SK-N-SH (cell line): ENCODE data around the gene NUP54. TPM values are rescaled to one million over a fixed set of nuclear protein-coding genes. Genes with fewer than 3 reads are reported as not detected.

Source experiments
- CTCF ChIA-PET: fragments of 300-600, 350-600 bp; formaldehyde crosslinking; extraction: SDS; loops from one replicate; lab custom pipeline; 2021; lab: Yijun Ruan, JAX
- POLR2A ChIA-PET: fragments of 350-600 bp; sonication (Branson Sonifier 250); formaldehyde crosslinking; extraction: SDS; loops from one replicate; lab custom pipeline; 2020; ENCODE audit warnings: antibody characterized with exemption, inconsistent platforms; lab: Yijun Ruan, JAX
- DNase-seq: peaks from one replicate; pipeline ENCODE4 v3.0.0; 2012
- H2AFZ ChIP-seq: fragments of 200-600 bp; sonication (generic); 2 replicates; pipeline ENCODE4 v1.8.1; 2016; ENCODE audit warnings: antibody characterized with exemption, mild to moderate bottlenecking, low read depth
- H3F3A ChIP-seq: fragments of 200-600 bp; sonication (generic); replicated peaks from 2 replicates; pipeline ENCODE3; 2016; ENCODE audit warnings: antibody characterized with exemption, mild to moderate bottlenecking; ENCODE audit not compliant: insufficient read depth
- H3K27ac ChIP-seq, 2 experiments: fragments of 200-500 bp in 1 of 2; fragments of 200-600 bp in 1 of 2; sonication (Bioruptor generic) in 1 of 2; sonication (generic), shearing (Covaris generic) in 1 of 2; 2 replicates each; pipeline versions ENCODE4 v1.5.1 to v1.6.1; 2014 to 2016; ENCODE audit warnings: low read depth in 2 of 2, inconsistent platforms in 1 of 2, low read length in 1 of 2, mild to moderate bottlenecking in 1 of 2, mixed read lengths in 1 of 2
- H3K27me3 ChIP-seq: fragments of 200-600 bp; sonication (generic), shearing (Covaris generic); 2 replicates; pipeline ENCODE4 v1.6.1; 2016; ENCODE audit warnings: mixed run types; ENCODE audit not compliant: insufficient read depth
- H3K36me3 ChIP-seq, 2 experiments: fragments of 200-500 bp in 1 of 2; fragments of 200-600 bp in 1 of 2; sonication (Bioruptor generic) in 1 of 2; sonication (generic) in 1 of 2; replicated peaks in 1 of 2; 2 replicates each; pipeline versions ENCODE3 to v1.5.1; 2014 to 2016; ENCODE audit warnings: low read length in 1 of 2, mild to moderate bottlenecking in 1 of 2; ENCODE audit not compliant: insufficient read depth in 2 of 2, control insufficient read depth in 1 of 2
- H3K4me1 ChIP-seq, 2 experiments: fragments of 200-500 bp in 1 of 2; fragments of 200-600 bp in 1 of 2; sonication (Bioruptor generic) in 1 of 2; sonication (generic), shearing (Covaris generic) in 1 of 2; 2 replicates each; pipeline versions ENCODE4 v1.5.1 to v1.6.1; 2014 to 2016; ENCODE audit warnings: low read depth in 1 of 2, low read length in 1 of 2, mixed run types in 1 of 2; ENCODE audit not compliant: insufficient read depth in 2 of 2, control insufficient read depth in 1 of 2
- H3K4me2 ChIP-seq: fragments of 200-600 bp; sonication (generic), shearing (Covaris generic); 2 replicates; pipeline ENCODE4 v1.6.1; 2017; ENCODE audit warnings: mixed run types
- H3K4me3 ChIP-seq, 2 experiments: fragments of 200-500 bp in 1 of 2; fragments of 200-600 bp in 1 of 2; sonication (Bioruptor generic) in 1 of 2; sonication (generic), shearing (Covaris generic) in 1 of 2; 2 replicates each; pipeline versions ENCODE4 v1.5.1 to v1.8.1; 2014 to 2016; ENCODE audit warnings: low read depth in 2 of 2, inconsistent platforms in 1 of 2, low read length in 1 of 2, mild to moderate bottlenecking in 1 of 2, mixed read lengths in 1 of 2, moderate library complexity in 1 of 2
- H3K79me2 ChIP-seq: fragments of 200-600 bp; sonication (generic); 2 replicates; pipeline ENCODE4 v1.8.1; 2017; ENCODE audit warnings: mild to moderate bottlenecking; ENCODE audit not compliant: insufficient read depth
- H3K9ac ChIP-seq: fragments of 200-600 bp; sonication (generic); 2 replicates; pipeline ENCODE4 v1.6.1; 2017; ENCODE audit warnings: mixed run types
- H3K9me2 ChIP-seq: fragments of 200-600 bp; sonication (generic); 2 replicates; pipeline ENCODE4 v1.6.1; 2017; ENCODE audit warnings: mixed run types
- H3K9me3 ChIP-seq: fragments of 200-600 bp; sonication (generic); 2 replicates; pipeline ENCODE4 v1.6.1; 2017; ENCODE audit warnings: mixed run types, mild to moderate bottlenecking, moderate library complexity
- H4K20me1 ChIP-seq: fragments of 200-600 bp; sonication (generic); 2 replicates; pipeline ENCODE4 v1.6.1; 2017; ENCODE audit warnings: mild to moderate bottlenecking, mixed run types; ENCODE audit not compliant: insufficient read depth
- CHD2 ChIP-seq: fragments of 150-350 bp; IDR thresholded peaks from 2 replicates; pipeline ENCODE4 v1.6.1; 2018; ENCODE audit warnings: low read length; ENCODE audit not compliant: partially characterized antibody
- EZH2phosphoT487 ChIP-seq: fragments of 200-600 bp; sonication (generic); IDR thresholded peaks from 2 replicates; pipeline ENCODE4 v1.6.1; 2017; ENCODE audit warnings: low read depth, mixed run types, mild to moderate bottlenecking, antibody characterized with exemption, moderate library complexity, borderline replicate concordance
- FOSL2 ChIP-seq: IDR thresholded peaks from 2 replicates; pipeline ENCODE4 v1.4.0; 2012; ENCODE audit warnings: low read depth, mild to moderate bottlenecking, moderate library complexity, borderline replicate concordance
- FOXJ3 ChIP-seq: sonication (generic); formaldehyde crosslinking; IDR thresholded peaks from 2 replicates; pipeline ENCODE4 v1.5.1; 2020; ENCODE audit warnings: mild to moderate bottlenecking, missing genetic modification reagents
- GATA2 ChIP-seq: sonication (generic); formaldehyde crosslinking; IDR thresholded peaks from 2 replicates; pipeline ENCODE4 v1.5.0; 2020; ENCODE audit warnings: mild to moderate bottlenecking, missing genetic modification reagents
- MXI1 ChIP-seq: IDR thresholded peaks from 2 replicates; pipeline ENCODE4 v1.6.1; 2012; ENCODE audit warnings: mild to moderate bottlenecking, low read depth, low read length, improper control_type of control experiment
- NRF1 ChIP-seq: IDR thresholded peaks from 2 replicates; pipeline ENCODE4 v1.6.1; 2012; ENCODE audit warnings: low read depth, mild to moderate bottlenecking, low read length
- RAD21 ChIP-seq: IDR thresholded peaks from 2 replicates; pipeline ENCODE4 v1.6.1; 2012; ENCODE audit warnings: mild to moderate bottlenecking, low read length
- SMC3 ChIP-seq: IDR thresholded peaks from 2 replicates; pipeline ENCODE4 v1.6.1; 2012; ENCODE audit warnings: low read depth, low read length, improper control_type of control experiment
- TEAD4 ChIP-seq: IDR thresholded peaks from 2 replicates; pipeline ENCODE4 v1.4.0; 2012; ENCODE audit warnings: mild to moderate bottlenecking, borderline replicate concordance; ENCODE audit not compliant: insufficient read depth
- WGBS: methylation state at CpG from one replicate; pipeline ENCODE4 v1.1.6; 2017; ENCODE audit warnings: low lambda C conversion rate; 5-methylcytosine and 5-hydroxymethylcytosine counted together
- polyA plus RNA-seq, 3 experiments: library from polyadenylated mRNA; depleted of rRNA; stranded (reverse); fragments of >200 nt; gene quantifications; 2 replicates each; pipeline ENCODE4 v1.2.3, GENCODE V29; 2012
- TF ChIP-seq, protein P1 (sequence below): IDR thresholded peaks from 2 replicates; pipeline ENCODE4 v1.4.0; 2012; ENCODE audit warnings: low read depth
- TF ChIP-seq, protein P2 (sequence below): fragments of 150-350 bp; IDR thresholded peaks from 2 replicates; pipeline ENCODE4 v1.6.1; 2017; ENCODE audit warnings: antibody characterized with exemption, low read length, low read depth, borderline replicate concordance
- TF ChIP-seq, protein P3 (sequence below): IDR thresholded peaks from 2 replicates; pipeline ENCODE4 v1.4.0; 2012; ENCODE audit warnings: low read depth, borderline replicate concordance
- TF ChIP-seq, protein P4 (sequence below): fragments of 200-600 bp; sonication (generic); IDR thresholded peaks from 2 replicates; pipeline ENCODE4 v1.6.1; 2017; ENCODE audit warnings: antibody characterized with exemption, mild to moderate bottlenecking, moderate library complexity

Gene NUP54
- polyA plus RNA-seq, 1 of the 3 experiments (the other 2 are of a cell fraction), result 19.4 TPM

DNA sequence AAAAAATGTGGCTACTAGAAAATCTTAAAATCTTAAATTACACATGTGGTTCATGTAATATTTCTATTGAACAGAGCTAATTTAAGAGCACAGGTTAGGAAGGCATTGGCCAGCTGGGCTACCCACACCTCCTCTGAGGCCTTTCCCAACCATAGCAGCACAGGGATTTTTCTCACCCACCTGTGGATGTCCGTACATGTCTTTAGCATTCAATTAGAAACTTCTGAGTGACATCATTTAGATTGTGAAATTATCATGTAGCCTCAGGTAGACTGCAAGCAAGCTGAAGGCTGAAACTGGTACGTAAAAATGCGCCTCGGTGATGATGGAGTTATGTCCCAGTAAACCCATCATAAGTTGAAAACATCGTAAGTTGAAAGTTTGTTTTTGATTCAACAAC is 34.3 kb upstream of the NUP54 start:
- H3K4me3 ChIP-seq, result no peak overlapping the region
- H3K9me2 ChIP-seq, result no peaks in the 10 kb centered on the region
- H4K20me1 ChIP-seq, result peaks cover 13% of the 10 kb centered on the region
- H3K79me2 ChIP-seq, result peaks cover 54% of the 10 kb centered on the region
- no peak overlapping the region for H3K27ac ChIP-seq
- H2AFZ ChIP-seq, result no peak overlapping the region
- H3K4me1 ChIP-seq, result peaks cover 0 to 2% of the 10 kb centered on the region in 2 experiments; a peak in 1 of 4 replicates
- ChIA-PET CTCF (interaction anchor here (4.8 to 7.8 kb wide), 2 partner anchors 30 to 194 kb away, joined by 65 to 160 read pairs; partner anchors contain the start of gene SCARB2), POLR2A (no interaction called here)
- H3K27me3 ChIP-seq, result no peaks in the 10 kb centered on the region
- 95% methylated on average over 5 of the region's 5 CpGs for WGBS
- no peak overlapping the region for H3K4me2 ChIP-seq
- no peak for DNase-seq
- H3K9me3 ChIP-seq, result no peaks in the 10 kb centered on the region
- H3K36me3 ChIP-seq, result peaks cover 14 to 38% of the 10 kb centered on the region in 2 experiments
- TF ChIP-seq, protein P1, sequence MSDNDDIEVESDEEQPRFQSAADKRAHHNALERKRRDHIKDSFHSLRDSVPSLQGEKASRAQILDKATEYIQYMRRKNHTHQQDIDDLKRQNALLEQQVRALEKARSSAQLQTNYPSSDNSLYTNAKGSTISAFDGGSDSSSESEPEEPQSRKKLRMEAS, result no peak
- TF ChIP-seq SMC3 (no peak), TEAD4 (no peak), MXI1 (no peak), GATA2 (CRISPR knock-in tag) (no peak), FOSL2 (no peak), EZH2phosphoT487 (no peak), FOXJ3 (CRISPR knock-in tag) (no peak)
- TF ChIP-seq, protein P2, sequence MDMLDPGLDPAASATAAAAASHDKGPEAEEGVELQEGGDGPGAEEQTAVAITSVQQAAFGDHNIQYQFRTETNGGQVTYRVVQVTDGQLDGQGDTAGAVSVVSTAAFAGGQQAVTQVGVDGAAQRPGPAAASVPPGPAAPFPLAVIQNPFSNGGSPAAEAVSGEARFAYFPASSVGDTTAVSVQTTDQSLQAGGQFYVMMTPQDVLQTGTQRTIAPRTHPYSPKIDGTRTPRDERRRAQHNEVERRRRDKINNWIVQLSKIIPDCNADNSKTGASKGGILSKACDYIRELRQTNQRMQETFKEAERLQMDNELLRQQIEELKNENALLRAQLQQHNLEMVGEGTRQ, result no peak
- TF ChIP-seq, protein P3, sequence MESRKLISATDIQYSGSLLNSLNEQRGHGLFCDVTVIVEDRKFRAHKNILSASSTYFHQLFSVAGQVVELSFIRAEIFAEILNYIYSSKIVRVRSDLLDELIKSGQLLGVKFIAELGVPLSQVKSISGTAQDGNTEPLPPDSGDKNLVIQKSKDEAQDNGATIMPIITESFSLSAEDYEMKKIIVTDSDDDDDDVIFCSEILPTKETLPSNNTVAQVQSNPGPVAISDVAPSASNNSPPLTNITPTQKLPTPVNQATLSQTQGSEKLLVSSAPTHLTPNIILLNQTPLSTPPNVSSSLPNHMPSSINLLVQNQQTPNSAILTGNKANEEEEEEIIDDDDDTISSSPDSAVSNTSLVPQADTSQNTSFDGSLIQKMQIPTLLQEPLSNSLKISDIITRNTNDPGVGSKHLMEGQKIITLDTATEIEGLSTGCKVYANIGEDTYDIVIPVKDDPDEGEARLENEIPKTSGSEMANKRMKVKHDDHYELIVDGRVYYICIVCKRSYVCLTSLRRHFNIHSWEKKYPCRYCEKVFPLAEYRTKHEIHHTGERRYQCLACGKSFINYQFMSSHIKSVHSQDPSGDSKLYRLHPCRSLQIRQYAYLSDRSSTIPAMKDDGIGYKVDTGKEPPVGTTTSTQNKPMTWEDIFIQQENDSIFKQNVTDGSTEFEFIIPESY, result no peak
- peaks cover 7% of the 10 kb centered on the region for H3F3A ChIP-seq
- H3K9ac ChIP-seq, result no peak overlapping the region

DNA sequence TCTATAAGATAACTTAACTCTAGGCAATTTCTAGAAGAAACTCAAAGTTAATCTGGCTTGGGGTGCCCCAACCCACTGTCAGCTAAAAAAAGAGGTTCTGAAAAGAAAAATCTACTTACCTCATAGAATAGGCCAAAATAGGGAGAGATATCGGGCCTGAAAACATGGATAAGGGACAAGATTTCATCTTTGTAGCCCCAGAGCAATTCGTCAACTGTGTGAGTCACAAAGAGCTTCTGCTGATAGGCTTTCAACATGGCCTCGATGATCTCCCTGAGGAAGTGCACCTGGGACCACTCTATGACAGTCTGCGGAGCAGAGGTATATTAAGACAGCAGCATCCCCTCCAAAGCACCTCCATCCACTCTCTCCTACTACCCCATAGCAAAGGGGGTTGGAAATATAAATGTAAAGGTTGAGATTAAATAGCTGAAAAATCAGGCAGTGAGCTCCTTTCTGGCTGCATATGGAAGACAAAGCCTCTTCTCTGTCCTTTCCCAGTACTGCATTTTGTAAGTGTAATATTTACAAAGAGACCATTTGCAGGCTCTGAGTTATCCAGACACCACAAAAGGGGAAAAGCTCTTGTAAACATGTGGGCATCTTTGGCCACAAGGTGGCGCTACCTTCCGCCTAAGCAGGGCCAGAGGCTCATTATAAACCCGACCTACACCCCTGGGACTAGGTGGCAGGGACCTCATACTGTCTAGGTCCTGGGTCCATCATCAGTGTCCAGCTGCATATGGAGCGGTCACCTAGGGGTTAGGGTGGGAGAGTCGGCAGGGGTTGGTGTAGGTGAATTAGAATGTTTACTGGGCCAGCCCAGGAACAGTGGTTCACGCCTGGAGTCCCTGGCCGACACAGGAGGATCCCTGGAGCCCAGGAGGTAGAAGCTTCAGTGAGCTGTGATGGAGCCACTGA is 31.5 kb upstream of the NUP54 start:
- H3K79me2 ChIP-seq, result peaks cover 35% of the 10 kb centered on the region
- no peak overlapping the region; a peak in 1 of 4 replicates for H3K27ac ChIP-seq
- peaks cover 27 to 39% of the 10 kb centered on the region in 2 experiments for H3K36me3 ChIP-seq
- no peaks in the 10 kb centered on the region for H3K9me3 ChIP-seq
- H3K4me2 ChIP-seq, result no peak overlapping the region
- H3K4me3 ChIP-seq, result no peak overlapping the region; a peak in 1 of 4 replicates
- H3K9ac ChIP-seq, result no peak overlapping the region
- H3F3A ChIP-seq, result peaks cover 7% of the 10 kb centered on the region
- DNase-seq, result peak; percentile 79
- H3K9me2 ChIP-seq, result no peaks in the 10 kb centered on the region
- H4K20me1 ChIP-seq, result peaks cover 10% of the 10 kb centered on the region; the same call in 1 of the 2 replicates
- WGBS, result 49% methylated on average over 10 of the region's 11 CpGs
- CTCF ChIA-PET, result interaction anchor here (0.6 to 7.8 kb wide), 65 partner anchors 10 to 978 kb away, joined by 3 to 160 read pairs (median 5); partner anchors contain the start of genes CCDC158, FAM47E, SCARB2 and SHROOM3
- POLR2A ChIA-PET, result interaction anchor here (1.1 to 1.4 kb wide), 3 partner anchors 33 to 198 kb away, joined by 3 to 5 read pairs (median 4); partner anchors contain the start of gene STBD1
- no peaks in the 10 kb centered on the region for H3K27me3 ChIP-seq
- TF ChIP-seq RAD21 (peak; percentile 95), NRF1 (no peak), SMC3 (peak; percentile 91), CHD2 (peak; percentile 40)
- TF ChIP-seq, protein P4, sequence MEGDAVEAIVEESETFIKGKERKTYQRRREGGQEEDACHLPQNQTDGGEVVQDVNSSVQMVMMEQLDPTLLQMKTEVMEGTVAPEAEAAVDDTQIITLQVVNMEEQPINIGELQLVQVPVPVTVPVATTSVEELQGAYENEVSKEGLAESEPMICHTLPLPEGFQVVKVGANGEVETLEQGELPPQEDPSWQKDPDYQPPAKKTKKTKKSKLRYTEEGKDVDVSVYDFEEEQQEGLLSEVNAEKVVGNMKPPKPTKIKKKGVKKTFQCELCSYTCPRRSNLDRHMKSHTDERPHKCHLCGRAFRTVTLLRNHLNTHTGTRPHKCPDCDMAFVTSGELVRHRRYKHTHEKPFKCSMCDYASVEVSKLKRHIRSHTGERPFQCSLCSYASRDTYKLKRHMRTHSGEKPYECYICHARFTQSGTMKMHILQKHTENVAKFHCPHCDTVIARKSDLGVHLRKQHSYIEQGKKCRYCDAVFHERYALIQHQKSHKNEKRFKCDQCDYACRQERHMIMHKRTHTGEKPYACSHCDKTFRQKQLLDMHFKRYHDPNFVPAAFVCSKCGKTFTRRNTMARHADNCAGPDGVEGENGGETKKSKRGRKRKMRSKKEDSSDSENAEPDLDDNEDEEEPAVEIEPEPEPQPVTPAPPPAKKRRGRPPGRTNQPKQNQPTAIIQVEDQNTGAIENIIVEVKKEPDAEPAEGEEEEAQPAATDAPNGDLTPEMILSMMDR, result peak; percentile 95
- H2AFZ ChIP-seq, result no peak overlapping the region
- peaks cover 0 to 2% of the 10 kb centered on the region in 2 experiments; a peak in 1 of 4 replicates for H3K4me1 ChIP-seq
